Measurements from ENCODE around the gene EIF3M.

EIF3M gene

GRCh38 chr11:32571039-32571438, 12.6 kb upstream of the EIF3M start:
- TF ChIP-seq CTCF (IDR thresholded peaks at IDR 0.05; ENCODE audit: insufficient read depth, low read length, missing control alignments), result no peak

GRCh38 chr11:32573228-32573627, 10.4 kb upstream of the EIF3M start:
- DNase-seq (ENCODE audit: low read depth, low spot score), result no peak
- no peak for TF ChIP-seq CTCF (IDR thresholded peaks at IDR 0.05; ENCODE audit: insufficient read depth, low read length, missing control alignments)
- CTCF ChIA-PET, result no interaction called here
- no peak overlapping the region for H3K4me3 ChIP-seq (ENCODE audit: low read depth, low read length)
- POLR2A ChIA-PET, result no interaction called here

More at GRCh38 chr11:32571039-32571438, 12.6 kb upstream of the EIF3M start:
- ChIA-PET CTCF (no interaction called here), POLR2A (no interaction called here)
- no peak for DNase-seq (ENCODE audit: low read depth, low spot score)
- H3K4me3 ChIP-seq (ENCODE audit: low read depth, low read length), result no peak overlapping the region

GRCh38 chr11:32574421-32574820, 9.2 kb upstream of the EIF3M start:
- POLR2A ChIA-PET, result no interaction called here

GRCh38 chr11:32575070-32575469, 8.6 kb upstream of the EIF3M start:
- no peak for TF ChIP-seq CTCF (IDR thresholded peaks at IDR 0.05; ENCODE audit: insufficient read depth, low read length, missing control alignments)
- no peak overlapping the region for H3K4me3 ChIP-seq (ENCODE audit: low read depth, low read length)
- no peak for DNase-seq (ENCODE audit: low read depth, low spot score)
- POLR2A ChIA-PET, result no interaction called here
- CTCF ChIA-PET, result interaction anchor here (0.6 kb wide), 1 partner anchor 27 kb away, joined by 3 read pairs; no protein-coding TSS in a partner anchor

More at GRCh38 chr11:32574421-32574820, 9.2 kb upstream of the EIF3M start:
- CTCF ChIA-PET, result interaction anchor here (0.6 kb wide), 1 partner anchor 27 kb away, joined by 3 read pairs; no protein-coding TSS in a partner anchor
- no peak for TF ChIP-seq CTCF (IDR thresholded peaks at IDR 0.05; ENCODE audit: insufficient read depth, low read length, missing control alignments)
- no peak for DNase-seq (ENCODE audit: low read depth, low spot score)
- no peak overlapping the region for H3K4me3 ChIP-seq (ENCODE audit: low read depth, low read length)

GRCh38 chr11:32576456-32576855, 7.2 kb upstream of the EIF3M start:
- H3K4me3 ChIP-seq (ENCODE audit: low read depth, low read length), result no peak overlapping the region
- ChIA-PET POLR2A (no interaction called here), CTCF (no interaction called here)
- TF ChIP-seq CTCF (IDR thresholded peaks at IDR 0.05; ENCODE audit: insufficient read depth, low read length, missing control alignments), result no peak
- DNase-seq (ENCODE audit: low read depth, low spot score), result no peak

- CTCF ChIA-PET, result no interaction called here
- no peak for TF ChIP-seq CTCF (IDR thresholded peaks at IDR 0.05; ENCODE audit: insufficient read depth, low read length, missing control alignments)
These were observed 2.7 kb upstream of the EIF3M start for GRCh38 chr11:32580967-32581366.

More at GRCh38 chr11:32580967-32581366, 2.7 kb upstream of the EIF3M start:
- POLR2A ChIA-PET, result no interaction called here
- DNase-seq (ENCODE audit: low read depth, low spot score), result no peak
- no peak overlapping the region for H3K4me3 ChIP-seq (ENCODE audit: low read depth, low read length)

Data from AG04449 (cell line).